Testis (tissue), 2 donors: ENCODE data around the gene MYDGF.

ENCODE experiments used
- CTCF ChIP-seq, 3 experiments: fragments of 450-650 bp in 2 of 3; fragments of 200-600 bp in 1 of 3; sonication (generic) in 1 of 3; IDR thresholded peaks; one replicate each; pipeline ENCODE4 v1.5.1; 2016 to 2019; ENCODE audit warnings: antibody characterized with exemption in 3 of 3, mild to moderate bottlenecking in 2 of 3, moderate library complexity in 1 of 3
- POLR2A ChIP-seq: fragments of 450-650 bp; IDR thresholded peaks from one replicate; pipeline ENCODE4 v1.6.1; 2017; ENCODE audit warnings: antibody characterized with exemption, mild to moderate bottlenecking, moderate library complexity

DNA sequence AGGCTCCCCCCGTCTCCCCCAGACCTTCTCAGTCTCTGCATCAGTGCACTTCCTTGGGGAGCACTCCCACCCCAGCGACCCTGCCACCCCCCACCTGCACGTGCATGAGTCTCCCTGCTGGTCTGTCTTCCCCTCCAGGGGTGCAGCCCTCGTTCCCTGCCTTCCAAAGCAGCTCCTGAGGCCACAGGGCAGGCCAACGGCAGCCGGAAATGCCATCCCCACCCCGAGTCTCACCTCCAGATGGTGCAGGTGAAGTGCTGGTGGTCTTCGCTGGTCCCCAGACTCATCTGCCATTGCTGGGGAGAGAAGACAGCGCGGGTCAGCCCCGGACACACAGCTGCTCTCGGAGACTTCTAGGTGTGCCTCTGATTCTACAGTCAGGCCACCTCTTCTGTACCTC, 5.5 kb downstream of the MYDGF start:
- no peak for TF ChIP-seq CTCF (IDR thresholded peaks at IDR 0.05)
- TF ChIP-seq POLR2A = no peak
